Smooth muscle cell (in vitro differentiated cells): Measurements from ENCODE around the gene DDX42. TPM values are rescaled to one million over a fixed set of nuclear protein-coding genes. Genes with fewer than 3 reads are reported as not detected.

ENCODE experiments used
- DNase-seq: peaks from one replicate; lab custom pipeline; 2025; ENCODE audit not compliant: unreplicated experiment; lab: John Stamatoyannopoulos, UW
- H2AFZ ChIP-seq: fragments of 200-600 bp; sonication (generic); 2 replicates; pipeline ENCODE4 v1.6.0; 2016; ENCODE audit warnings: antibody characterized with exemption, low read depth, mild to moderate bottlenecking
- H3F3A ChIP-seq: fragments of 200-600 bp; sonication (generic); 2 replicates; pipeline ENCODE4 v1.6.0; 2017; ENCODE audit warnings: antibody characterized with exemption, low read depth
- H3K27ac ChIP-seq: fragments of 200-600 bp; sonication (generic); 2 replicates; pipeline ENCODE4 v1.5.1; 2016; ENCODE audit warnings: low read depth, mild to moderate bottlenecking
- H3K27me3 ChIP-seq: fragments of 200-600 bp; sonication (generic); 2 replicates; pipeline ENCODE4 v1.6.1; 2016; ENCODE audit warnings: low read depth, mild to moderate bottlenecking
- H3K36me3 ChIP-seq: fragments of 200-600 bp; sonication (generic); 2 replicates; pipeline ENCODE4 v1.5.1; 2016; ENCODE audit warnings: low read depth
- H3K4me1 ChIP-seq: fragments of 200-600 bp; sonication (generic); 2 replicates; pipeline ENCODE4 v1.5.1; 2016; ENCODE audit warnings: low read depth
- H3K4me2 ChIP-seq: fragments of 200-600 bp; sonication (generic); 2 replicates; pipeline ENCODE4 v1.6.0; 2016; ENCODE audit warnings: mild to moderate bottlenecking
- H3K4me3 ChIP-seq: fragments of 200-600 bp; sonication (generic); 2 replicates; pipeline ENCODE4 v1.5.1; 2016; ENCODE audit warnings: mild to moderate bottlenecking
- H3K79me2 ChIP-seq: fragments of 200-600 bp; sonication (generic); 2 replicates; pipeline ENCODE4 v1.6.0; 2016; ENCODE audit warnings: low read depth, mild to moderate bottlenecking
- H3K9ac ChIP-seq: fragments of 200-600 bp; sonication (generic); 2 replicates; pipeline ENCODE4 v1.6.0; 2016; ENCODE audit warnings: low read depth
- H3K9me3 ChIP-seq: fragments of 200-600 bp; sonication (generic); replicated peaks from 2 replicates; pipeline ENCODE4 v1.5.1; 2016; ENCODE audit warnings: low read depth
- H4K20me1 ChIP-seq: fragments of 200-600 bp; sonication (generic); 2 replicates; pipeline ENCODE4 v1.6.0; 2016; ENCODE audit warnings: low read depth
- CTCF ChIP-seq: fragments of 200-600 bp; sonication (generic); IDR thresholded peaks from 2 replicates; pipeline ENCODE4 v1.5.1; 2017; ENCODE audit warnings: borderline replicate concordance, mild to moderate bottlenecking, antibody characterized with exemption; ENCODE audit not compliant: insufficient read depth, poor library complexity, severe bottlenecking
- WGBS: methylation state at CpG from one replicate; pipeline ENCODE4 v1.1.7; 2016; ENCODE audit warnings: low lambda C conversion rate; 5-methylcytosine and 5-hydroxymethylcytosine counted together
- polyA plus RNA-seq: library from polyadenylated mRNA; unstranded; fragments of >200 nt; fragmentation: Nextera tagmentation; extraction: Ambion mirVana; gene quantifications from 2 replicates; pipeline ENCODE4 v1.2.1, GENCODE V29; 2016
- total RNA-seq: library from RNA; depleted of rRNA; stranded (reverse); fragments of >200 nt; gene quantifications from 2 replicates; pipeline ENCODE4 v1.2.3, GENCODE V29; 2014

Gene DDX42
- total and polyA plus RNA-seq, 2 experiments from 2014 or later, result 30.1 to 80.5 TPM

- WGBS, result 96% methylated on average over 5 of the region's 5 CpGs
- peaks cover 34% of the 10 kb centered on the region for H3K79me2 ChIP-seq
- no peak overlapping the region for H3K4me2 ChIP-seq
- H3K9ac ChIP-seq, result no peak overlapping the region
- H3K4me1 ChIP-seq, result peaks cover 14% of the 10 kb centered on the region
- no peaks in the 10 kb centered on the region for H3K9me3 ChIP-seq
- no peak for TF ChIP-seq CTCF
- no peaks in the 10 kb centered on the region for H3K36me3 ChIP-seq
- no peaks in the 10 kb centered on the region for H3K27me3 ChIP-seq
- no peak overlapping the region for H2AFZ ChIP-seq
- no peaks in the 10 kb centered on the region for H3F3A ChIP-seq
- no peak overlapping the region for H3K4me3 ChIP-seq
- DNase-seq, result no peak
- H4K20me1 ChIP-seq, result peaks cover 7% of the 10 kb centered on the region
- H3K27ac ChIP-seq, result no peak overlapping the region
Observed at GRCh38 chr17:63830278-63830677, 56.3 kb downstream of the DDX42 start.

GRCh38 chr17:63830904-63831491 is 57.0 kb downstream of the DDX42 start:
- H2AFZ ChIP-seq, result no peak overlapping the region
- WGBS, result 92% methylated on average over 15 of the region's 15 CpGs

GRCh38 chr17:63831505-63831904 is 57.5 kb downstream of the DDX42 start:
- 97% methylated on average over 8 of the region's 8 CpGs for WGBS
- Histone ChIP-seq H3K4me2 (no peak overlapping the region), H3K27ac (no peak overlapping the region), H3K79me2 (peaks cover 29% of the 10 kb centered on the region), H3K9ac (no peak overlapping the region), H3K36me3 (no peaks in the 10 kb centered on the region), H3F3A (no peaks in the 10 kb centered on the region), H4K20me1 (peaks cover 9% of the 10 kb centered on the region), H2AFZ (no peak overlapping the region), H3K9me3 (no peaks in the 10 kb centered on the region), H3K4me3 (no peak overlapping the region), H3K27me3 (no peaks in the 10 kb centered on the region), H3K4me1 (peaks cover 8% of the 10 kb centered on the region)
- no peak for DNase-seq
- no peak for TF ChIP-seq CTCF

More at GRCh38 chr17:63830904-63831491, 57.0 kb downstream of the DDX42 start:
- no peak for DNase-seq
- TF ChIP-seq CTCF, result no peak
- H3K27ac ChIP-seq, result no peak overlapping the region
- no peak overlapping the region for H3K4me3 ChIP-seq
- no peak overlapping the region for H3K4me2 ChIP-seq
- H3K27me3 ChIP-seq, result no peaks in the 10 kb centered on the region
- no peaks in the 10 kb centered on the region for H3F3A ChIP-seq
- H3K9ac ChIP-seq, result no peak overlapping the region
- no peaks in the 10 kb centered on the region for H3K36me3 ChIP-seq
- peaks cover 9% of the 10 kb centered on the region for H4K20me1 ChIP-seq
- H3K9me3 ChIP-seq, result no peaks in the 10 kb centered on the region
- H3K4me1 ChIP-seq, result peaks cover 12% of the 10 kb centered on the region
- H3K79me2 ChIP-seq, result peaks cover 29% of the 10 kb centered on the region

GRCh38 chr17:63832014-63832413 is 58.0 kb downstream of the DDX42 start:
- Histone ChIP-seq H3K36me3 (no peaks in the 10 kb centered on the region), H3K27me3 (no peaks in the 10 kb centered on the region), H3K9me3 (no peaks in the 10 kb centered on the region), H3F3A (no peaks in the 10 kb centered on the region), H2AFZ (no peak overlapping the region), H3K79me2 (peaks cover 32% of the 10 kb centered on the region), H3K27ac (no peak overlapping the region), H3K9ac (no peak overlapping the region), H3K4me1 (peaks cover 8% of the 10 kb centered on the region), H3K4me3 (no peak overlapping the region), H4K20me1 (peaks cover 14% of the 10 kb centered on the region), H3K4me2 (no peak overlapping the region)
- WGBS, result 97% methylated on average over 5 of the region's 5 CpGs
- no peak for DNase-seq
- TF ChIP-seq CTCF, result no peak
